ENCODE measurements around the gene LAMA4.

LAMA4 gene

GRCh38 chr6:112253841-112254816 is at the start of gene LAMA4:
TSS of gene LAMA4 (minus strand) at chr6:112254567. CDS start at chr6:112254150, 417 bp downstream.
- DNase-seq (ENCODE audit: low read depth) = peak; percentile 5

GRCh38 chr6:112302142-112302705 is 47.9 kb upstream of the LAMA4 start:
- DNase-seq (ENCODE audit: low read depth) = no peak

- DNase-seq (ENCODE audit: low read depth) = no peak
Observed at GRCh38 chr6:112300896-112301295, 46.5 kb upstream of the LAMA4 start.

- DNase-seq (ENCODE audit: low read depth) = no peak
Observed at GRCh38 chr6:112298816-112299281, 44.5 kb upstream of the LAMA4 start.

- DNase-seq (ENCODE audit: low read depth) = no peak
Observed at GRCh38 chr6:112298021-112298745, 43.8 kb upstream of the LAMA4 start.

- no peak for DNase-seq (ENCODE audit: low read depth)
Observed at GRCh38 chr6:112296694-112297093, 42.3 kb upstream of the LAMA4 start.

GRCh38 chr6:112296122-112296521 is 41.8 kb upstream of the LAMA4 start:
- no peak for DNase-seq (ENCODE audit: low read depth)

GRCh38 chr6:112291161-112291762 is 36.9 kb upstream of the LAMA4 start:
- no peak for DNase-seq (ENCODE audit: low read depth)

- no peak for DNase-seq (ENCODE audit: low read depth)
Observed at GRCh38 chr6:112289038-112289566, 34.7 kb upstream of the LAMA4 start.

GRCh38 chr6:112288475-112288874 is 34.1 kb upstream of the LAMA4 start:
- DNase-seq (ENCODE audit: low read depth) = no peak

GRCh38 chr6:112287577-112288225 is 33.3 kb upstream of the LAMA4 start:
- DNase-seq (ENCODE audit: low read depth) = no peak

- DNase-seq (ENCODE audit: low read depth) = no peak
Observed at GRCh38 chr6:112286500-112287144, 32.3 kb upstream of the LAMA4 start.

- peak; percentile 27 for DNase-seq (ENCODE audit: low read depth)
Observed at GRCh38 chr6:112286010-112286409, 31.6 kb upstream of the LAMA4 start.

GRCh38 chr6:112284603-112285002 is 30.2 kb upstream of the LAMA4 start:
- no peak for DNase-seq (ENCODE audit: low read depth)

GRCh38 chr6:112283621-112284020 is 29.3 kb upstream of the LAMA4 start:
- no peak for DNase-seq (ENCODE audit: low read depth)

GRCh38 chr6:112281821-112282615 is 27.7 kb upstream of the LAMA4 start:
- DNase-seq (ENCODE audit: low read depth) = no peak

- no peak for DNase-seq (ENCODE audit: low read depth)
Observed at GRCh38 chr6:112279031-112279935, 24.9 kb upstream of the LAMA4 start.

- no peak for DNase-seq (ENCODE audit: low read depth)
Observed at GRCh38 chr6:112275365-112275764, 21.0 kb upstream of the LAMA4 start.

- no peak for DNase-seq (ENCODE audit: low read depth)
Observed at GRCh38 chr6:112274774-112275173, 20.4 kb upstream of the LAMA4 start.
